Measurements from ENCODE around the gene THADA.

THADA gene

GRCh38 chr2:43455296-43455695, 140.5 kb downstream of the THADA start:
- TF ChIP-seq EZH2 (IDR thresholded peaks at IDR 0.05; ENCODE audit: borderline replicate concordance, low read length), result no peak
- TF ChIP-seq CTCF (IDR thresholded peaks at IDR 0.05; ENCODE audit: low read length), result no peak
- Histone ChIP-seq H3K4me1 (ENCODE audit: insufficient read depth, low read length, severe bottlenecking) (no peaks in the 10 kb centered on the region), H3F3A (ENCODE audit: insufficient read depth, low read length) (no peaks in the 10 kb centered on the region; the same call in 1 of the 2 replicates)

GRCh38 chr2:43454791-43455190, 141.0 kb downstream of the THADA start:
- H3K79me2 ChIP-seq (ENCODE audit: insufficient read depth, low read length), result no peaks in the 10 kb centered on the region
- no peaks in the 10 kb centered on the region; the same call in 1 of the 2 replicates for H3F3A ChIP-seq (ENCODE audit: insufficient read depth, low read length)
- H3K9me3 ChIP-seq (ENCODE audit: low read length), result no peaks in the 10 kb centered on the region
- H3K27ac ChIP-seq (ENCODE audit: low read depth, low read length, poor library complexity, severe bottlenecking), result no peak overlapping the region
- TF ChIP-seq EZH2 (IDR thresholded peaks at IDR 0.05; ENCODE audit: borderline replicate concordance, low read length), result no peak
- no peak for TF ChIP-seq CTCF (IDR thresholded peaks at IDR 0.05; ENCODE audit: low read length)
- no peak overlapping the region for H3K4me3 ChIP-seq (ENCODE audit: low read depth, low read length, poor library complexity, severe bottlenecking)
- H3K4me1 ChIP-seq (ENCODE audit: insufficient read depth, low read length, severe bottlenecking), result no peaks in the 10 kb centered on the region
- no peaks in the 10 kb centered on the region for H3K9me2 ChIP-seq (ENCODE audit: low read depth, low read length)
- H3K36me3 ChIP-seq (ENCODE audit: insufficient read depth, low read length), result no peaks in the 10 kb centered on the region
- no peaks in the 10 kb centered on the region for H4K20me1 ChIP-seq (ENCODE audit: insufficient read depth, low read length)
- H3K4me2 ChIP-seq (ENCODE audit: low read length), result no peak overlapping the region
- no peak overlapping the region for H2AFZ ChIP-seq (ENCODE audit: low read length)
- no peaks in the 10 kb centered on the region for H3K27me3 ChIP-seq (ENCODE audit: insufficient read depth, low read length)
- H3K9ac ChIP-seq (ENCODE audit: low read length), result no peak overlapping the region

More at GRCh38 chr2:43455296-43455695, 140.5 kb downstream of the THADA start:
- H3K4me3 ChIP-seq (ENCODE audit: low read depth, low read length, poor library complexity, severe bottlenecking), result no peak overlapping the region
- H3K27ac ChIP-seq (ENCODE audit: low read depth, low read length, poor library complexity, severe bottlenecking), result no peak overlapping the region
- H3K79me2 ChIP-seq (ENCODE audit: insufficient read depth, low read length), result no peaks in the 10 kb centered on the region
- H3K36me3 ChIP-seq (ENCODE audit: insufficient read depth, low read length), result no peaks in the 10 kb centered on the region
- H2AFZ ChIP-seq (ENCODE audit: low read length), result no peak overlapping the region
- no peaks in the 10 kb centered on the region for H3K27me3 ChIP-seq (ENCODE audit: insufficient read depth, low read length)
- no peaks in the 10 kb centered on the region for H3K9me2 ChIP-seq (ENCODE audit: low read depth, low read length)
- no peak overlapping the region for H3K9ac ChIP-seq (ENCODE audit: low read length)
- H3K4me2 ChIP-seq (ENCODE audit: low read length), result no peak overlapping the region
- no peaks in the 10 kb centered on the region for H4K20me1 ChIP-seq (ENCODE audit: insufficient read depth, low read length)
- no peaks in the 10 kb centered on the region for H3K9me3 ChIP-seq (ENCODE audit: low read length)

- Histone ChIP-seq H3K4me2 (ENCODE audit: low read length) (no peak overlapping the region), H3K9ac (ENCODE audit: low read length) (no peak overlapping the region), H3K4me3 (ENCODE audit: low read depth, low read length, poor library complexity, severe bottlenecking) (no peak overlapping the region), H3K27me3 (ENCODE audit: insufficient read depth, low read length) (no peaks in the 10 kb centered on the region), H3K36me3 (ENCODE audit: insufficient read depth, low read length) (no peaks in the 10 kb centered on the region), H3K9me3 (ENCODE audit: low read length) (no peaks in the 10 kb centered on the region), H3K9me2 (ENCODE audit: low read depth, low read length) (no peaks in the 10 kb centered on the region), H3F3A (ENCODE audit: insufficient read depth, low read length) (no peaks in the 10 kb centered on the region; the same call in 1 of the 2 replicates), H2AFZ (ENCODE audit: low read length) (no peak overlapping the region), H3K79me2 (ENCODE audit: insufficient read depth, low read length) (no peaks in the 10 kb centered on the region), H3K4me1 (ENCODE audit: insufficient read depth, low read length, severe bottlenecking) (no peaks in the 10 kb centered on the region), H3K27ac (ENCODE audit: low read depth, low read length, poor library complexity, severe bottlenecking) (no peak overlapping the region), H4K20me1 (ENCODE audit: insufficient read depth, low read length) (no peaks in the 10 kb centered on the region)
- TF ChIP-seq EZH2 (IDR thresholded peaks at IDR 0.05; ENCODE audit: borderline replicate concordance, low read length) (no peak), CTCF (IDR thresholded peaks at IDR 0.05; ENCODE audit: low read length) (no peak)
These were observed 142.4 kb downstream of the THADA start for GRCh38 chr2:43453179-43454170.
